Prostate gland (tissue), 2 donors: ENCODE measurements around the gene POU6F2. TPM values are rescaled to one million over a fixed set of nuclear protein-coding genes. Genes with fewer than 3 reads are reported as not detected.

ENCODE experiments used
- DNase-seq: peaks from one replicate; pipeline ENCODE4 v3.0.0-alpha.2; 2019; ENCODE audit warnings: low spot score
- H3K27ac ChIP-seq, 2 donors: fragments of 200-600 bp; sonication (generic); 2 replicates each; pipeline ENCODE4 v1.5.1; 2017 to 2019
- H3K27me3 ChIP-seq: fragments of 200-600 bp; sonication (generic); replicated peaks from 2 replicates; pipeline ENCODE4 v1.5.1; 2019; ENCODE audit not compliant: insufficient read depth
- H3K36me3 ChIP-seq, 2 donors: fragments of 200-600 bp; sonication (generic); 1 replicate in 1 of 2; 2 replicates in 1 of 2; pipeline versions ENCODE4 v1.5.1 to v1.8.1; 2017 to 2019
- H3K4me1 ChIP-seq: fragments of 200-600 bp; sonication (generic); replicated peaks from 2 replicates; pipeline ENCODE4 v1.5.1; 2019
- H3K4me3 ChIP-seq, 2 donors: fragments of 200-600 bp; sonication (generic); 2 replicates each; pipeline ENCODE4 v1.5.1; 2017 to 2019
- H3K9me3 ChIP-seq: fragments of 200-600 bp; sonication (generic); 2 replicates; pipeline ENCODE4 v1.5.1; 2017
- CTCF ChIP-seq, 4 experiments: fragments of 200-600 bp in 2 of 4; fragments of 450-650 bp in 2 of 4; sonication (generic) in 2 of 4; IDR thresholded peaks; 1 replicate in 3 of 4; 2 replicates in 1 of 4; pipeline ENCODE4 v1.5.1; 2016 to 2019; ENCODE audit warnings: antibody characterized with exemption in 4 of 4, mild to moderate bottlenecking in 2 of 4, moderate library complexity in 2 of 4
- POLR2A ChIP-seq: fragments of 450-650 bp; IDR thresholded peaks from one replicate; pipeline ENCODE4 v1.6.1; 2016; ENCODE audit warnings: antibody characterized with exemption, mild to moderate bottlenecking
- POLR2AphosphoS5 ChIP-seq: sonication (generic); formaldehyde crosslinking; IDR thresholded peaks from one replicate; pipeline ENCODE4 v1.6.1; 2017; ENCODE audit warnings: antibody characterized with exemption
- WGBS: methylation state at CpG from one replicate; pipeline ENCODE4 v1.1.5; 2018; 5-methylcytosine and 5-hydroxymethylcytosine counted together
- intact Hi-C: fragments of 100-400 bp; cut with DNase I; formaldehyde crosslinking; loops from one replicate; pipeline ENCODE4 v1.14.2; 2022
- total RNA-seq, 2 donors: library from RNA; depleted of rRNA; stranded (reverse); fragments of >200 nt; gene quantifications; one replicate each; pipeline ENCODE4 v1.1.0, GENCODE V29; 2016

POU6F2 gene
- total RNA-seq, 2 donors from 2014 or later = 2.4 TPM; not detected in 1

DNA sequence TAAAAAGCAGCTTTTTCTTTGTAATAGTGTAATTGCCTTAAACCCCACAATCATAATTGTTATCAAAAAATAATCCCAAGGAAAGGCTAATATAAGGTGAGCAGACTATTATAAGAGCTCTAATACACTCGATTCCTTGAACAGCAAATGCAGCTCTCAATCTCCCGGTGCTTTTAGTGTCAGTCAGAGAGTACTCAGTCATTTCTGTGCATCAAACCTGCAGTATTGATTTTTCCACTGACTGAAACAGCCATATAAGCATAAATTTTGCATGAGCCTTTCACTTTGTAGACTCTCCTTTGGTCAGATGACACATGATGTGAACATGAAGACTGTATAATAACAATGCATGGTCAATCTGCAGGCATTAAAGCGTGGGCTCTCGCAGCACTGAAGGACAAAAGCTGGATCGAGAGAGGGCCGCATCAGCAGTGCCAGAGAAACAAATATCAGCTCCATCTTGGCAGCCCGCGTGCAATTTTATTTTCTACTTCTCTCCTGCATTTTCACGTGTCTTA lies 272.0 kb downstream of the POU6F2 start:
- H3K9me3 ChIP-seq = no peaks in the 10 kb centered on the region
- H3K36me3 ChIP-seq = no peaks in the 10 kb centered on the region
- H3K27me3 ChIP-seq = peaks cover 2% of the 10 kb centered on the region
- WGBS = 91% methylated on average over 9 of the region's 9 CpGs
- no peak overlapping the region for H3K27ac ChIP-seq
- TF ChIP-seq POLR2AphosphoS5 = no peak
- TF ChIP-seq POLR2A = no peak
- no peak for TF ChIP-seq CTCF (IDR thresholded peaks at IDR 0.05)
- intact Hi-C loops = no loop called here
- no peak overlapping the region for H3K4me3 ChIP-seq
- H3K4me1 ChIP-seq = no peaks in the 10 kb centered on the region
- DNase-seq = no peak

DNA sequence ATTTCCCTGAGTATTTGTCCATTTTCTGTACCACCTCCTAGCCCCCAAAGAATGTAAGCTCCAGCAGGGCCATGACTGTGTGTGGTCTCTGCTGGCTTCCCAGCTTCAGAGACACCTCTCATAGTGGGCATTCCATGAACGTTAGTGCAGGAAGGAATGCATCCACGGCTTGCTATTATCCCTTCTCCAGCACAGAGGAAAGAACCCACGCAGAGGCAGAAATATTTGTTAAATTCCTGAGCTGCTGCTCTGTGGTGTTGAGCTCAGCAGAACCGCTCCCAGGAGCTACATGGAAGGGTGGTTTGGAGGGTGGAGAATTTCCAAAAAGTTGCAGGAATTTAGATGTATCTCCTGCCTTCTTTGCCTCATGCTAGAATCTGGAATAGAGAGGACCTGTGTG lies 275.2 kb downstream of the POU6F2 start:
- 46% methylated on average over 4 of the region's 4 CpGs for WGBS

DNA sequence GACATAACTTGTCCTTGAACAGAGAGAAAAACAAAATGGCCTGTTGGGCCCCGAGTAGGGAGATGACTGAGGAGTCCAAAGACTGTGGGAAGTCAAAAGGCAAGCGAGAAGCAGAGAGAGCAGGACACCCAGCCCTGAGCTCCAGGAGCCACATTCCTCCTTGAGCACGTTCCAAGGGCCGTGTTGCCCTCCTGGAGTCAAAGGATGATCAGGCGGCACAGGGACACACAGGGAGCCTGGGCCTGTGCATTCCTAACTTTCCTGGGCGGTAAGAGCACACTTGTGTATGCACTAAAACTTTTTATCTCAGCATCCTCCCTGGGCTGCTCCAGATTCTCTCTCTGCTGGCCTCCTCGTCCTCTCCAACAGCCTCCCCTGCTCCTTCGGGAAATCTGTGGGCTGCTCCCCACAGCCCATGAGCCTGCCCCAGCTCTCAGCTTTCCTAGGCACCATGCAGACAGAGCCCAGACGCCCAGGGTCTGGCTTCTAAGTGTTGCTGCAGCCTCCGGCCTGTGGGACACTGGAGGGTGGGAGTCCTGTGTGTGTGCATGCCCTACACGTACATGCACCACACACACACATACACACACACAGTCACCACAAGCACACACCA lies 281.8 kb downstream of the POU6F2 start:
- no peak for DNase-seq
- no peaks in the 10 kb centered on the region for H3K27me3 ChIP-seq
- H3K4me1 ChIP-seq = no peaks in the 10 kb centered on the region
- H3K27ac ChIP-seq = no peak overlapping the region
- H3K4me3 ChIP-seq = no peak overlapping the region
- intact Hi-C loops = no loop called here
- WGBS = 88% methylated on average over 11 of the region's 11 CpGs
- TF ChIP-seq POLR2A (no peak), CTCF (IDR thresholded peaks at IDR 0.05) (no peak), POLR2AphosphoS5 (no peak)
- no peaks in the 10 kb centered on the region for H3K9me3 ChIP-seq
- H3K36me3 ChIP-seq = no peaks in the 10 kb centered on the region

More for the DNA sequence above, 275.2 kb downstream of the POU6F2 start:
- DNase-seq = no peak
- no peak overlapping the region for H3K27ac ChIP-seq
- H3K27me3 ChIP-seq = peaks cover 2% of the 10 kb centered on the region
- intact Hi-C loops = no loop called here
- TF ChIP-seq POLR2AphosphoS5 (no peak), CTCF (IDR thresholded peaks at IDR 0.05) (no peak), POLR2A (no peak)
- no peaks in the 10 kb centered on the region for H3K9me3 ChIP-seq
- H3K36me3 ChIP-seq = no peaks in the 10 kb centered on the region
- no peaks in the 10 kb centered on the region for H3K4me1 ChIP-seq
- H3K4me3 ChIP-seq = no peak overlapping the region

- H3K27me3 ChIP-seq = no peaks in the 10 kb centered on the region
- H3K27ac ChIP-seq = no peak overlapping the region
- WGBS = 94% methylated on average over 2 of the region's 2 CpGs
- TF ChIP-seq POLR2A = no peak
- no peak for TF ChIP-seq POLR2AphosphoS5
- no peak for TF ChIP-seq CTCF (IDR thresholded peaks at IDR 0.05)
- no peaks in the 10 kb centered on the region for H3K36me3 ChIP-seq
- no peaks in the 10 kb centered on the region for H3K9me3 ChIP-seq
- DNase-seq = no peak
- intact Hi-C loops = no loop called here
- H3K4me3 ChIP-seq = no peak overlapping the region
- no peaks in the 10 kb centered on the region for H3K4me1 ChIP-seq
Observed at GRCh38 chr7:39260279-39260844, 282.7 kb downstream of the POU6F2 start.

- Histone ChIP-seq H3K4me3 (no peak overlapping the region), H3K9me3 (no peaks in the 10 kb centered on the region), H3K4me1 (no peaks in the 10 kb centered on the region), H3K36me3 (no peaks in the 10 kb centered on the region), H3K27me3 (no peaks in the 10 kb centered on the region), H3K27ac (no peak overlapping the region)
- intact Hi-C loops = no loop called here
- TF ChIP-seq POLR2A (no peak), POLR2AphosphoS5 (no peak), CTCF (IDR thresholded peaks at IDR 0.05) (no peak)
- 91% methylated on average over 2 of the region's 2 CpGs for WGBS
- DNase-seq = no peak
Observed at GRCh38 chr7:39261771-39262170, 284.1 kb downstream of the POU6F2 start.
